Measurements from ENCODE around the gene GRK5.

DNA sequence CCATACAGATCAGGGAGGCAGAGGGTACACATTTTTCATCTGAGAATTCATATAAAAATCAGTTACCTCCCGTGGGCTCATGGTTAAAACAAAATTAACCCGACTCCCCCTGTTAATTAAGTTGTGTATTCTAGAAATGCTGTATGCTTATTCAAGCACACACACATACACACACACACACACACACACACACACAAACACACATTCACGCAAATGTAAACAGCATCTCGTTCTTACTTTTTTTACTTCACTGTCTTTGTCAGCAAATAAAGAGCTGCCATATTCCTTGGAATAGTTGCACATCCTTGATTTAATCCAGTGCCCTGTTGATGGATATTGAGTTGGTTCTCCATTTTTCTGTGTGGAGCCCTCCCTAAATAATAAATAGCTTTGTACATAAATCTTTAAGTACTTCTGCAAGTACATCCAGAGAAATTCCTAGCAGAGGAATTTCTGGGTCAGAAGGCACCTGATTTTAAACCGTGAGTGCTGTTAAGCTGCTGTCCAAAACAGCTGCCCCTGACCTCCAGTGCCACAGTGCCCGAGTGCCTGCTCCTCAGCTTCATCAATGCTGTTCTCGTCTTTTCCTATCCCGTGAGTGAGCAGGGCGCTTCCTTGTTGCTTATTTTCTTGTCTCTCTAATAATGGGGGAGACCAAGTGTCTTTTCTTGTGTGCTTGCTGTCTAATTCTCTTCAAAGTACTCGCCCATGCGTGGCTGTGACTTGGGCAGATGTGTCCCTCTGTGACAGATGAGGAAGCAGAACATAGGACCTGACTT, 217.9 kb downstream of the GRK5 start:
- TF ChIP-seq, protein P1, sequence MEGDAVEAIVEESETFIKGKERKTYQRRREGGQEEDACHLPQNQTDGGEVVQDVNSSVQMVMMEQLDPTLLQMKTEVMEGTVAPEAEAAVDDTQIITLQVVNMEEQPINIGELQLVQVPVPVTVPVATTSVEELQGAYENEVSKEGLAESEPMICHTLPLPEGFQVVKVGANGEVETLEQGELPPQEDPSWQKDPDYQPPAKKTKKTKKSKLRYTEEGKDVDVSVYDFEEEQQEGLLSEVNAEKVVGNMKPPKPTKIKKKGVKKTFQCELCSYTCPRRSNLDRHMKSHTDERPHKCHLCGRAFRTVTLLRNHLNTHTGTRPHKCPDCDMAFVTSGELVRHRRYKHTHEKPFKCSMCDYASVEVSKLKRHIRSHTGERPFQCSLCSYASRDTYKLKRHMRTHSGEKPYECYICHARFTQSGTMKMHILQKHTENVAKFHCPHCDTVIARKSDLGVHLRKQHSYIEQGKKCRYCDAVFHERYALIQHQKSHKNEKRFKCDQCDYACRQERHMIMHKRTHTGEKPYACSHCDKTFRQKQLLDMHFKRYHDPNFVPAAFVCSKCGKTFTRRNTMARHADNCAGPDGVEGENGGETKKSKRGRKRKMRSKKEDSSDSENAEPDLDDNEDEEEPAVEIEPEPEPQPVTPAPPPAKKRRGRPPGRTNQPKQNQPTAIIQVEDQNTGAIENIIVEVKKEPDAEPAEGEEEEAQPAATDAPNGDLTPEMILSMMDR (IDR thresholded peaks at IDR 0.05; ENCODE audit: low read depth, low read length), result no peak
- TF ChIP-seq EZH2phosphoT487 (IDR thresholded peaks at IDR 0.05; ENCODE audit: low read depth), result no peak

Measured in OCI-LY3 (cell line).